Uterus (tissue), 4 donors: ENCODE data around the gene SREBF1. TPM values are rescaled to one million over a fixed set of nuclear protein-coding genes. Genes with fewer than 3 reads are reported as not detected.

Experiments
- DNase-seq, 2 donors: peaks; one replicate each; pipeline ENCODE4 v3.0.0-alpha.2; 2019 to 2020
- H3K27ac ChIP-seq, 2 donors: fragments of 200-600 bp; sonication (generic); 1 replicate in 1 of 2; 2 replicates in 1 of 2; pipeline ENCODE4 v1.5.1; 2016 to 2018
- H3K27me3 ChIP-seq, 2 donors: fragments of 200-600 bp; sonication (generic); one replicate each; pipeline ENCODE4 v1.5.1; 2018 to 2019; ENCODE audit warnings: control low read depth in 1 of 2
- H3K36me3 ChIP-seq, 2 donors: fragments of 200-600 bp; sonication (generic); one replicate each; pipeline ENCODE4 v1.5.1; 2019; ENCODE audit warnings: control low read depth in 1 of 2
- H3K4me1 ChIP-seq, 2 donors: fragments of 200-600 bp; sonication (generic); one replicate each; pipeline ENCODE4 v1.5.1; 2018 to 2019; ENCODE audit warnings: control low read depth in 1 of 2
- H3K4me3 ChIP-seq, 2 donors: fragments of 200-600 bp; sonication (generic); 1 replicate in 1 of 2; 2 replicates in 1 of 2; pipeline ENCODE4 v1.5.1; 2018 to 2019; ENCODE audit warnings: mild to moderate bottlenecking in 1 of 2
- H3K9me3 ChIP-seq, 2 donors: fragments of 200-600 bp; sonication (generic); one replicate each; pipeline ENCODE4 v1.5.1; 2019; ENCODE audit warnings: control low read depth in 1 of 2
- POLR2A ChIP-seq, 2 donors: fragments of 450-650 bp; IDR thresholded peaks; one replicate each; pipeline ENCODE4 v1.6.1; 2016; ENCODE audit warnings: antibody characterized with exemption in 2 of 2, mild to moderate bottlenecking in 1 of 2, moderate library complexity in 1 of 2
- intact Hi-C: fragments of 100-400 bp; cut with DNase I; formaldehyde crosslinking; loops from one replicate; pipeline ENCODE4 v1.15.1; 2023; ENCODE audit warnings: low total_unique reads
- total RNA-seq, 4 donors: library from RNA; depleted of rRNA in 3 of 4; stranded (reverse); fragments of >200 nt in 3 of 4; gene quantifications; one replicate each; pipeline versions ENCODE4 v1.1.0 to v1.2.4, GENCODE V29; 2014 to 2023
- TF ChIP-seq, protein P1 (sequence below), 4 experiments: fragments of 200-600 bp in 2 of 4; fragments of 450-650 bp in 2 of 4; sonication (generic) in 2 of 4; IDR thresholded peaks; one replicate each; pipeline ENCODE4 v1.5.1; 2016 to 2019; ENCODE audit warnings: antibody characterized with exemption in 4 of 4, mild to moderate bottlenecking in 2 of 4, moderate library complexity in 1 of 4
- donor health status: DM: yes; HTN: yes; CAD: no.

Gene SREBF1
- total RNA-seq, 4 donors from 2014 or later, result 24.8 to 94.6 (median 31.5) TPM

DNA sequence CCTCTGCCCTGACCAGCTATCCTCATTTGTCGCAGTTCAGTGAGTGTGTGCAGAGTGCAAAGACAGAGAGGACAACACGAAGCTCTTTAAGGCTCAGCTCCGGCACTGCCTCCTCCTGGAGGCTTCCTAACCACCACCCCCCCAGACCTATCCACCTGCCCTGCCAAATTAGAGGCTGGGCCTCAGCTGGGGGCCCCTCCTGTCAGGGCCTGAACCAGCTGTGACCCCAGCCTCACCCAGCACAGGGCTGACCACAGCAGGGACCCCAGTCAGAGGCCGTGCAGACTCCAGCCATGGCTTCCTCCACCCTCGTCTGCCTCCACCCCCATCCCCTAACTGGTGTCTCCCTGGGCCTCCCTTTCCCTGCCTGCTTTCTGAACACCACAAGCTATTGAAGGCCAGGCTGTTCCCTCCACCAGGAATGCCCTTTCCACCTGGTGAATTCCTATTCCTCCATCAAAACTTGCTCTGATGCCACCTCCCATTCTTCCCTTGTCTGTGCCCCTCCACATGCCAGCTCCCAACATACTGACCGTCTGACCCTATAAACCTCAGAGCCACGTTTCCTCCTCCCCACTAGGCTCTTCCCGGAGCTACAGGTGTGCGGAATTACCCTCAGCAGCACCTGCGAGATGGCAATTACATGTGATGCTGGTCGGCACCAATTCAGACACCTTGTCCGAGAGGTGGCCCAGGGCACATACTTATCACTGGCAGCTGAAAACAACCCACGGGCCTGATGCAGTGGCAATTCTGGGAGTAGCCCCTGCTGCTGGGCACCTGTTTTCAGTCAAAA, 8.8 kb downstream of the SREBF1 start:
- peaks cover 14 to 32% of the 10 kb centered on the region in 2 donors for H3K4me1 ChIP-seq
- H3K27me3 ChIP-seq, result no peaks in the 10 kb centered on the region
- no peaks in the 10 kb centered on the region for H3K36me3 ChIP-seq
- intact Hi-C loops, result no loop called here
- H3K27ac ChIP-seq, result no peak overlapping the region
- no peak for DNase-seq
- no peak overlapping the region for H3K4me3 ChIP-seq
- TF ChIP-seq, protein P1, sequence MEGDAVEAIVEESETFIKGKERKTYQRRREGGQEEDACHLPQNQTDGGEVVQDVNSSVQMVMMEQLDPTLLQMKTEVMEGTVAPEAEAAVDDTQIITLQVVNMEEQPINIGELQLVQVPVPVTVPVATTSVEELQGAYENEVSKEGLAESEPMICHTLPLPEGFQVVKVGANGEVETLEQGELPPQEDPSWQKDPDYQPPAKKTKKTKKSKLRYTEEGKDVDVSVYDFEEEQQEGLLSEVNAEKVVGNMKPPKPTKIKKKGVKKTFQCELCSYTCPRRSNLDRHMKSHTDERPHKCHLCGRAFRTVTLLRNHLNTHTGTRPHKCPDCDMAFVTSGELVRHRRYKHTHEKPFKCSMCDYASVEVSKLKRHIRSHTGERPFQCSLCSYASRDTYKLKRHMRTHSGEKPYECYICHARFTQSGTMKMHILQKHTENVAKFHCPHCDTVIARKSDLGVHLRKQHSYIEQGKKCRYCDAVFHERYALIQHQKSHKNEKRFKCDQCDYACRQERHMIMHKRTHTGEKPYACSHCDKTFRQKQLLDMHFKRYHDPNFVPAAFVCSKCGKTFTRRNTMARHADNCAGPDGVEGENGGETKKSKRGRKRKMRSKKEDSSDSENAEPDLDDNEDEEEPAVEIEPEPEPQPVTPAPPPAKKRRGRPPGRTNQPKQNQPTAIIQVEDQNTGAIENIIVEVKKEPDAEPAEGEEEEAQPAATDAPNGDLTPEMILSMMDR (IDR thresholded peaks at IDR 0.05), result no peak
- no peaks in the 10 kb centered on the region for H3K9me3 ChIP-seq

DNA sequence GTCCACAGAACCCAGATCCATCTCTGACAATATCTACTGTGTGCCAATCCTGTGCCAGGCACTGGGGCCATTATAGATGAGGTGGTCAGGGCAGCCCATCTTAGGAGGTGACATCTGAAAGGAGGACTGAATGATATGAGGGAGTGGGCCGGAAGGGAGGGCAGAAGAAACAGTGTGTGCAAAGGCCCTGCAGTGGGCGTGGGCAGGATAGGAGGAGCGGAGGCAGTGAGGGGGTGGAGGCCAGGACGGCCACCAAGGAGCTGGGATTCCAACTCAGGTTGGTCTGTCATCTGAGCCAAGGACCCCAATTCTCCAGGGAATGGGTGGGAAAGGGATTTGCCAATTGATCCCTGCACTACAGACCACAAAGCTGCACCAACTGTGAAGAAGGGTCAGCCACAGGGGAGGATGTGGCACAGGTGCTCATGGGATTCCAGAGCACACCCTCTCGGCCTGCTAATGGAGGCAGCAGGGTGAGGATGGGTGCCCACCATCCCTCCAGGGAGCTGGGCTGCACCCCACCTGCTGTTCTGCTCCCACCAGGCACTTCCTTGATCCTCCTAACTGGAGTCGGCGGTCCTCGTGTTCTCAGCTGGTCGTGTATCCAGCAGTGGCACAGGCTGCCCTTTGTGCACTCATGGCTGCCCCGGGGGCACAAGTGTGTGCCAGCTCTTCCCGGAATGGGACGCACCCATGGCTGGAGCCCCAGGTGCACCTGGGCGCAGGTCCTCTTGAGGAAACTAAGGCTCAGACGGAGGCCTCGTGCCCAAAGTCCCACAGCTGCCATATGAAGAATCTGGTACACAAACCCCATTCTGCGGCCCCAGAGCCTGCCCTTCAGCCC, 9.6 kb downstream of the SREBF1 start:
- H3K36me3 ChIP-seq, result no peaks in the 10 kb centered on the region
- no peaks in the 10 kb centered on the region for H3K9me3 ChIP-seq
- no peak overlapping the region for H3K27ac ChIP-seq
- H3K27me3 ChIP-seq, result no peaks in the 10 kb centered on the region
- no peak for TF ChIP-seq POLR2A (IDR thresholded peaks at IDR 0.05)
- TF ChIP-seq, protein P1 (IDR thresholded peaks at IDR 0.05), result no peak
- intact Hi-C loops, result no loop called here
- no peak overlapping the region for H3K4me3 ChIP-seq
- H3K4me1 ChIP-seq, result peaks cover 15 to 40% of the 10 kb centered on the region in 2 donors
- DNase-seq, result no peak

DNA sequence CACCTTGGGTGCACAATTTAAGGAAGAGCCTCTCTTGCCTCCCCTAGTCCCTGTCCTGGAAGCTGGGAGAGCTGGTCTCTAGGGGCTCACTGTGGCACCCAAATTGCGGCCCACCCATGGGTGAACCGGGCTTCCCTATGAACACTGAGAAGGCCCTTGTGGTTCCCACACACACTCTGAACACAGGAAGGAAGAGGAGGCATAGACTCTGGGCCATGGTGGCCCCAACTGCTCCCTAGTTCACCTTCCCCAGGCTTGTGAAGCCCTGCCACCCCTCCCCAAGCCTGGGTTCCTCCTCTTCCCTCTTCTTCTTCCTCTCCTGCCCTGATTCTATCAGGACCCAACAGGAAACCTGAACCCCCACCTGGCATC, 10.5 kb downstream of the SREBF1 start:
- no peak overlapping the region for H3K4me3 ChIP-seq
- peaks cover 15 to 36% of the 10 kb centered on the region in 2 donors for H3K4me1 ChIP-seq

DNA sequence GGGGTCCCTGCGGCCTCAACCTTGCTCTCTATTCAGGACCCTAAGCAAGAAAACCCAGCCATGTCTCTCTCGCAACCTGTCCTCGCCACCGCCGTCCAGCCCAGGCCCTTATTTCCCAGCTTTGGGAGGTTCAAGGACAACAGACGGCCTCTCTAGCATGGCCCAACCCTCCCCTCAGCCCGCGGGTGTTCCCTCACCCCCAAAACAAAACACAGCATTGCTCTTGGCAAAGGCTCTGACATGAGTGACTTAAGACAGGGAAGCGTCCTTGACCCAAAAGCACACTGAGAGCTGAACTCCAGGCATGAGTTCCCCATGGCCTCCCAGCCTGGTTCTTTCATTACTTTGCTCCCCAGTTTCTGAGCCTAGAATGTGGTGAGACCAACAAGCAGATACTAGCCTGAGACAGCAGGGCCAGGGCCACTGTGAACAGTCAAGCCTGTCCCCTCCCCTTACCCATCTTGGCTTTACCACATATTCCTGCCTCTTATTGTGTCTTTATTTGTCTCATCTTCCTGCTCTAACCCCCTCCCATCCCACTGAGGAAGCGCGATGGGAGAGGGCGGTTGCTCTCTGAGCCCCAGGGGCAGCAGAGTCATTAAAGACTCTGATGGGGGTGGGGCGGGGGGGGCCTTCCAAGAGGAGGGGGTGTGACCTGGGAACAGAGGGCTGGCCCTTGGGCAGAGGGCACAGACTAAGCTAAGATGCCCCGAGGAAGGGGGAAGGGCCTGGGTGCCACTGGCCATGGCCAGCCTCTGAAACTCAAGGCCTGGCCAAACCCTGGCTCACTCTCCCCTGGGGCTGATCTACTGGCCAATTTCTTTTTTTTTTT, 11.8 kb downstream of the SREBF1 start:
- no peak overlapping the region for H3K4me3 ChIP-seq
- peaks cover 15 to 34% of the 10 kb centered on the region in 2 donors for H3K4me1 ChIP-seq
- no peaks in the 10 kb centered on the region for H3K36me3 ChIP-seq
- H3K27me3 ChIP-seq, result no peaks in the 10 kb centered on the region
- TF ChIP-seq POLR2A (IDR thresholded peaks at IDR 0.05), result no peak
- TF ChIP-seq, protein P1 (IDR thresholded peaks at IDR 0.05), result no peak
- H3K9me3 ChIP-seq, result no peaks in the 10 kb centered on the region
- peak overlapping the region; percentile 65 to 86 for H3K27ac ChIP-seq
- peak in 1 of 2 donors; percentile 31 for DNase-seq
- intact Hi-C loops, result no loop called here

More for the DNA sequence above, 10.5 kb downstream of the SREBF1 start:
- intact Hi-C loops, result no loop called here
- no peak for DNase-seq
- TF ChIP-seq, protein P1 (IDR thresholded peaks at IDR 0.05), result no peak
- TF ChIP-seq POLR2A (IDR thresholded peaks at IDR 0.05), result no peak
- H3K9me3 ChIP-seq, result no peaks in the 10 kb centered on the region
- no peaks in the 10 kb centered on the region for H3K36me3 ChIP-seq
- H3K27ac ChIP-seq, result peak overlapping the region in 1 of 2 donors; percentile 86
- H3K27me3 ChIP-seq, result no peaks in the 10 kb centered on the region
